ENCODE data around the gene CSNK1G2.

The CSNK1G2 gene

GRCh38 chr19:1941146-1942077 lies at the start of gene CSNK1G2:
CSNK1G2 (plus strand) TSS chr19:1941172; CDS start chr19:1969773, 28,601 bp downstream.
- DNase-seq, result no peak

GRCh38 chr19:1893791-1894190 lies 47.2 kb upstream of the CSNK1G2 start:
- no peak for DNase-seq

- DNase-seq, result no peak
Measured at GRCh38 chr19:1896508-1896907, 44.5 kb upstream of the CSNK1G2 start.

GRCh38 chr19:1901940-1902404 lies 39.0 kb upstream of the CSNK1G2 start:
- no peak for DNase-seq

- DNase-seq, result no peak
Measured at GRCh38 chr19:1902923-1903322, 38.0 kb upstream of the CSNK1G2 start.

GRCh38 chr19:1904860-1905109 lies 36.2 kb upstream of the CSNK1G2 start:
- DNase-seq, result no peak

GRCh38 chr19:1905110-1905862 lies 35.7 kb upstream of the CSNK1G2 start, which contains the start of the genes ADAT3 and SCAMP4:
ADAT3 (plus strand) TSS chr19:1905399; CDS start chr19:1912048, 6,649 bp downstream.
SCAMP4 (plus strand) TSS chr19:1905399; CDS start chr19:1915020, 9,621 bp downstream.
- DNase-seq, result peak; percentile 99

GRCh38 chr19:1905863-1906375 lies 35.1 kb upstream of the CSNK1G2 start:
- DNase-seq, result no peak

- DNase-seq, result no peak
Measured at GRCh38 chr19:1906985-1907562, 33.9 kb upstream of the CSNK1G2 start.

GRCh38 chr19:1907563-1908363 lies 33.2 kb upstream of the CSNK1G2 start:
- DNase-seq, result no peak

GRCh38 chr19:1908364-1908678 lies 32.7 kb upstream of the CSNK1G2 start:
- no peak for DNase-seq

- no peak for DNase-seq
Measured at GRCh38 chr19:1909761-1910080, 31.3 kb upstream of the CSNK1G2 start.

- no peak for DNase-seq
Measured at GRCh38 chr19:1910177-1910576, 30.8 kb upstream of the CSNK1G2 start.

- no peak for DNase-seq
Measured at GRCh38 chr19:1911098-1911497, 29.9 kb upstream of the CSNK1G2 start.

GRCh38 chr19:1911995-1912394 lies 29.0 kb upstream of the CSNK1G2 start:
- no peak for DNase-seq

GRCh38 chr19:1912760-1913505 lies 28.0 kb upstream of the CSNK1G2 start:
- DNase-seq, result no peak

- DNase-seq, result no peak
Measured at GRCh38 chr19:1913781-1914577, 27.0 kb upstream of the CSNK1G2 start.

GRCh38 chr19:1914826-1915341 lies 26.1 kb upstream of the CSNK1G2 start:
- no peak for DNase-seq

- no peak for DNase-seq
Measured at GRCh38 chr19:1917146-1917545, 23.8 kb upstream of the CSNK1G2 start.

- no peak for DNase-seq
Measured at GRCh38 chr19:1917926-1918325, 23.0 kb upstream of the CSNK1G2 start.

- DNase-seq, result no peak
Measured at GRCh38 chr19:1918975-1919374, 22.0 kb upstream of the CSNK1G2 start.

Data from right hindlimb (tissue), 1 donor.